K562 (cell line): ENCODE results near the gene COMP. TPM values are rescaled to one million over a fixed set of nuclear protein-coding genes. Genes with fewer than 3 reads are reported as not detected.

ENCODE experiments used
- AFF4 ChIP-seq: sonication (generic); formaldehyde crosslinking; IDR thresholded peaks from 2 replicates; pipeline ENCODE4 v1.8.0; 2023; ENCODE audit warnings: mild to moderate bottlenecking, missing genetic modification reagents
- BCOR ChIP-seq: fragments of 450-650 bp; IDR thresholded peaks from 2 replicates; pipeline ENCODE4 v1.6.1; 2016
- BRF2 ChIP-seq: IDR thresholded peaks from 3 replicates; pipeline ENCODE4 v1.6.1; 2011; ENCODE audit warnings: borderline replicate concordance, mild to moderate bottlenecking; ENCODE audit not compliant: insufficient read length, insufficient read depth
- CBFA2T3 ChIP-seq: fragments of 450-650 bp; IDR thresholded peaks from 2 replicates; pipeline ENCODE4 v1.6.1; 2017
- DACH1 ChIP-seq: fragments of 450-650 bp; IDR thresholded peaks from 2 replicates; pipeline ENCODE4 v1.6.1; 2018; ENCODE audit not compliant: partially characterized antibody
- HES1 ChIP-seq: fragments of 450-650 bp; IDR thresholded peaks from 2 replicates; pipeline ENCODE4 v1.6.1; 2016; ENCODE audit warnings: low read depth, mild to moderate bottlenecking, moderate library complexity
- HOXB6 ChIP-seq: fragments of 250-450 bp; sonication (Bioruptor Pico); IDR thresholded peaks from 2 replicates; pipeline ENCODE4 v1.5.1; 2022; ENCODE audit warnings: mild to moderate bottlenecking, borderline replicate concordance
- MAFG ChIP-seq: fragments of 450-650 bp; conservative IDR thresholded peaks from 2 replicates; pipeline ENCODE4 v1.6.1; 2016; ENCODE audit warnings: missing genetic modification characterization, missing compliant biosample characterization
- MLX ChIP-seq, 2 experiments: fragments of 450-650 bp in 1 of 2; sonication (generic) in 1 of 2; formaldehyde crosslinking; conservative IDR thresholded peaks; 2 replicates each; pipeline versions ENCODE4 v1.4.0 to v1.8.1; 2020 to 2022; ENCODE audit warnings: mild to moderate bottlenecking in 1 of 2, missing genetic modification reagents in 1 of 2
- RFX7 ChIP-seq: fragments of 250-450 bp; sonication (Bioruptor Pico); IDR thresholded peaks from 2 replicates; pipeline ENCODE4 v1.5.1; 2021; ENCODE audit warnings: mild to moderate bottlenecking
- SMAD2 ChIP-seq: fragments of 150-350 bp; IDR thresholded peaks from 2 replicates; pipeline ENCODE4 v1.6.1; 2014; ENCODE audit warnings: low read depth, mild to moderate bottlenecking, low read length
- ZBTB43 ChIP-seq: sonication (generic); formaldehyde crosslinking; IDR thresholded peaks from 2 replicates; pipeline ENCODE4 v1.8.0; 2023; ENCODE audit warnings: mild to moderate bottlenecking, missing genetic modification reagents
- ZFX ChIP-seq: sonication (generic); formaldehyde crosslinking; IDR thresholded peaks from 2 replicates; pipeline ENCODE4 v1.8.0; 2022; ENCODE audit warnings: mild to moderate bottlenecking, missing genetic modification reagents, moderate library complexity
- ZHX1 ChIP-seq: fragments of 150-350 bp; conservative IDR thresholded peaks from 2 replicates; pipeline ENCODE4 v1.6.1; 2014; ENCODE audit warnings: low read length
- ZKSCAN3 ChIP-seq: fragments of 250-450 bp; sonication (Bioruptor Pico); IDR thresholded peaks from 2 replicates; pipeline ENCODE4 v1.4.0; 2020
- polyA plus RNA-seq, 8 experiments: library from polyadenylated mRNA; depleted of rRNA in 4 of 8; stranded (reverse) in 5 of 8; unstranded in 3 of 8; fragments of >200 nt; fragmentation: Nextera tagmentation in 2 of 8; fragmentation: Illumina TruSeq in 1 of 8; extraction: Ambion mirVana in 2 of 8; extraction: Trizol in 1 of 8; gene quantifications; 2 replicates each; pipeline versions ENCODE4 v1.2.1 to v1.2.3, GENCODE V29; 2011 to 2014; ENCODE audit warnings: inconsistent platforms in 1 of 8, missing spikeins in 1 of 8
- total RNA-seq, 7 experiments: library from RNA; depleted of rRNA in 6 of 7; stranded (reverse); fragments of >200 nt in 6 of 7; fragmentation: Illumina TruSeq in 2 of 7; extraction: Trizol in 2 of 7; gene quantifications; 2 replicates each; pipeline versions ENCODE4 v1.2.1 to v1.2.3, GENCODE V29; 2011 to 2021; ENCODE audit warnings: low replicate concordance in 1 of 7

The COMP gene
- total and polyA plus RNA-seq, 9 of the 15 experiments (the other 6 are each of a cell fraction or from before 2014, with no cell fraction given): 0.07 TPM; not detected in 8

- TF ChIP-seq MAFG: no peak
- no peak for TF ChIP-seq MLX (CRISPR knock-in tag; conservative IDR thresholded peaks at IDR 0.05)
- no peak for TF ChIP-seq BCOR
- TF ChIP-seq RFX7 (CRISPR knock-in tag): no peak
- TF ChIP-seq SMAD2: no peak
- TF ChIP-seq DACH1: no peak
- no peak for TF ChIP-seq ZFX (CRISPR knock-in tag)
- no peak for TF ChIP-seq ZKSCAN3 (CRISPR knock-in tag)
- TF ChIP-seq ZHX1: no peak
- no peak for TF ChIP-seq HOXB6
- TF ChIP-seq HES1: 0 out of 2 replicates have a peak, but pooled peaks have one; percentile 19
- TF ChIP-seq CBFA2T3: peak; percentile 66
- no peak for TF ChIP-seq ZBTB43 (CRISPR knock-in tag)
- no peak for TF ChIP-seq BRF2
- TF ChIP-seq AFF4 (CRISPR knock-in tag): no peak
Measured at GRCh38 chr19:18763674-18764590, 27.2 kb downstream of the COMP start (continued).
